ENCODE data around the gene GLP2R.

GLP2R gene

GRCh38 chr17:9893411-9894012, 67.8 kb downstream of the GLP2R start:
- no peak for FAIRE-seq
- no peak for DNase-seq (ENCODE audit: extremely low spot score, insufficient read length, low read depth)

DNA sequence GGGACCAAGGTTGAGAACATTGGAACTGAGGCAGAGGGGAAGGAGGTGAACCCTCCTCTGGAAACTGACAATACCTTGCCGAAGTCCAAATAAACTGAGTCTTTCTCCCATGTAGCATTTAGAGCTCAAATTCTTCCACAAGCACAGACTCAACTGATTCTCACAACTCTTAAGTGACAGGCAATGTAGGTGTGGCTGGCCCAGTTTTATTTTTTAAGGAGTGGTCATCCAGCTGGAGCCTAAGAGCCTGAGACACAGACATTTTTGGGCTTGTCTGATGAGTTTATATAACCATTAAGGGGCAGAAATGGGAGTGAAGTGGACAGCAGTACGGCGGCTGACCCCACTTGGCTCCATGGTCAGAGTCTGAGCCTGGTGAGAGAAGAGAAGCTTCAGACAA, 68.5 kb downstream of the GLP2R start:
- FAIRE-seq (no peak), DNase-seq (ENCODE audit: extremely low spot score, insufficient read length, low read depth) (no peak)

DNA sequence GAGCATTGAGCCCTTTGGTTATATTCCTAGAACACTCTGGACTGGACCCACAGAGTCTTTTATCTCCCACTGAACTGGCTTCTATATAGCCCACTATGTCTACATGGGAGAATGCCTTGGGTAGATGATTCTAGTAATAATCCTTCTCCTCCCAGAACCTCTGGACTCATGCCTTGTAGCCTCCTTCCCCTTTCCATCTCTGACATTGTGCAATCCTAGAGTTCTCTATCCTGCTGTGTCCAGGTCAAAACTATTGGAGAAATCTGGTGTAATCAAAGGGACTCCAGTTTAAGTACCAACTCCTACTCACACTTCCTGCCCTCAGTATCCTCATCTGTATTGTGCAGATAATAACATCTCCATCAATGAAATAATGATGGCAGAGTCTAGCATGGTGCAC, 70.2 kb downstream of the GLP2R start:
- FAIRE-seq (no peak), DNase-seq (ENCODE audit: extremely low spot score, insufficient read length, low read depth) (no peak)

GRCh38 chr17:9897372-9897968, 71.7 kb downstream of the GLP2R start:
- no peak for FAIRE-seq
- DNase-seq (ENCODE audit: extremely low spot score, insufficient read length, low read depth), result no peak

DNA sequence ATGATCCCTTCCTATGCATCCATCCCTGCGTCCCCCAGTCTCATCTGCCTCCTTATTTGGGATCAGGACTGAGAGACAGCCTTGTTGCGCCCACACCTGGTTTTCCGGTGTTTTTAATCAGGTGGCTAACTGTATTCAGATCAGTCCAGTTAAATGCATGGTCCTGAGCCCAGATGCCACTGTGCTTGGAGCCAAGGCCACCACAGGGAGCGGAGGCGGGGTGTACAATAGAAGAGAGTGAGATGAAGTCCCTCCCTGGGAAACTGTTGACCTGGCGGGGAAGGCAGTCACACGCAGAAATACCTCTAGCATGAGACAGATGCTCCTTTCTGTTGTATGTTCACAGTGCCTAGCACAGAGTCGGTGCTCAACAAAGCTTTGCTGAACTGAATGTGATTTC, 73.1 kb downstream of the GLP2R start:
- DNase-seq (ENCODE audit: extremely low spot score, insufficient read length, low read depth) (no peak), FAIRE-seq (no peak)

DNA sequence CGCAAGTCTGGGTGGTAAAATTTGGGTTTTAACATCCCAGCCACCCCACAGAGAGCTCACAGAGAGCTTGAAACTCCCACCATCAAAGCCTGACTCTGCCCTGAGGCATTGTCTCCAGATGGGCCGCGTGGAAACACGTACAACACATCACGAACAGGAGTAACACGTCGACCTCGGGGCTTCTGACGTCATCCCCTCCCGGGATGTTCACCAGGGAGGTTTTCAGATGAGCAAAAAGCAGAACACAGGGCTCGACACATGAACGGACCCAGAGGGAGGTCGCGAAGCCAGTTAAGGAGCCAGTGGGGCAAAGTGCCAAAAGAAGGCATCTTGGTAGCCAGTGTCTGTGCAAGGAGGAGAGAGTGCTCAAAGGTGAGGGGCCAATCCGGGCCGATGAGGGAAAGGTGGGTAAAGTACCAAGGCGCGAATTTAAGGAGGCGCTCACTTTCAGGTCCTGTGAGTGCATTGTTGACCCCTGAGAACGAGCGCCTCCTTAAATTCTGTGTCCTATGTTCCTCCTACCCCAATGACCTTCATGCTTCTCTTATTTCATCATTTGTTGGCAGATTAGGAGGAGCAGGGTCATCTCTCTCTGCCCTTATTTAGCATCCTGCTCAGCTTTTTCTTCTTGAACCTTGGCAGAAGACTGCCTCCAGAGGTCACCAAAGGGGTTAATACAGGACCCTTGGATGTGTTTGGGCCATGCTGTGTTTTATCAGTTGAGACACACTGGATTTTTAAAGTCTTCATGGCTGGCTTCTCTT, 73.7 kb downstream of the GLP2R start:
- DNase-seq (ENCODE audit: extremely low spot score, insufficient read length, low read depth), result no peak
- FAIRE-seq, result no peak

DNA sequence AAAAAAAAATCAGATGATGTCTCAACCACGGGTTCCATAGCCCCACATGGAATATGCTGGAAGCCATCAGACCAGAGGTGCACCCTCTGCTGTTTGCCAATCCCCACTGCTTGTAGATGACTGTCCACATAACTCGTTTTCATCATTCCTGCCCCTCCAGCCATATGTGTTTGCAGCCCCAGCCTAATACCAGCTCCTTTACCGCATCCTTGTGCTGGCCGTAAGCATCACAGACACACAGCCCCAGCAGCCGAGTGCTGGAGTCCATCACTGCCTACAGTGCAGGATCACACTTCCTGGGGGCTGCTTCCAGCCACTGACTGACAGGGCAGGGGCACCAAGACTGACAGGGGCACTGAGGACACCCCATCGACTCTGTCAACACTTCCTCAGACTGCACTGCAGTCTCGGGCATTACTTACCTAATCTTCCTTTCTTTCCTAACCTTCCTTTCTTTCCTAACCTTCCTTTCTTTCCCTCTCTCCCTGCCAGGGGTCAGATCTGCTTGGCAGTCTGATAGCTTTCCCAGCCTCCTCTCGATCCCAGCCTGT, 74.4 kb downstream of the GLP2R start:
- DNase-seq (ENCODE audit: extremely low spot score, insufficient read length, low read depth), result no peak
- no peak for FAIRE-seq

- FAIRE-seq (no peak), DNase-seq (ENCODE audit: extremely low spot score, insufficient read length, low read depth) (no peak)
Observed at GRCh38 chr17:9900784-9901183, 75.1 kb downstream of the GLP2R start.

DNA sequence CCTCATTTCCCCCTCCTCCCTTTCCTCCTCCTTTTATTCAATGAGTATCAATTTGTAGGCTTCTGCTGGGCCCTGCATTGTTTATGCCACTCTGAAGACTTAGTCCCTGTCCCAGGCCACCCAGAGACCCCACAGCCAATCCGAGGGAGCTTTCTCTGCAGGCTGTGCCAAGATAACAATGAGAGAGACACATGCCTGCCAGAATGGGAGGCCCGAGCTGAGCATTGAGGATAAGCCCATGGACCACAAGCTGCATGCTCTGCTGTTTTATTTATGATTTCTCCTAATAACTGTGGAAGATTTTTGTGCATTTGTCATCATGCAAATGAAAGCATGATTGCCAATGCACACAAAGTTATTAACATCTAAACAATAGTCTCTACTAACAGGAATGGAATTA, 76.4 kb downstream of the GLP2R start:
- FAIRE-seq, result no peak
- no peak for DNase-seq (ENCODE audit: extremely low spot score, insufficient read length, low read depth)

DNA sequence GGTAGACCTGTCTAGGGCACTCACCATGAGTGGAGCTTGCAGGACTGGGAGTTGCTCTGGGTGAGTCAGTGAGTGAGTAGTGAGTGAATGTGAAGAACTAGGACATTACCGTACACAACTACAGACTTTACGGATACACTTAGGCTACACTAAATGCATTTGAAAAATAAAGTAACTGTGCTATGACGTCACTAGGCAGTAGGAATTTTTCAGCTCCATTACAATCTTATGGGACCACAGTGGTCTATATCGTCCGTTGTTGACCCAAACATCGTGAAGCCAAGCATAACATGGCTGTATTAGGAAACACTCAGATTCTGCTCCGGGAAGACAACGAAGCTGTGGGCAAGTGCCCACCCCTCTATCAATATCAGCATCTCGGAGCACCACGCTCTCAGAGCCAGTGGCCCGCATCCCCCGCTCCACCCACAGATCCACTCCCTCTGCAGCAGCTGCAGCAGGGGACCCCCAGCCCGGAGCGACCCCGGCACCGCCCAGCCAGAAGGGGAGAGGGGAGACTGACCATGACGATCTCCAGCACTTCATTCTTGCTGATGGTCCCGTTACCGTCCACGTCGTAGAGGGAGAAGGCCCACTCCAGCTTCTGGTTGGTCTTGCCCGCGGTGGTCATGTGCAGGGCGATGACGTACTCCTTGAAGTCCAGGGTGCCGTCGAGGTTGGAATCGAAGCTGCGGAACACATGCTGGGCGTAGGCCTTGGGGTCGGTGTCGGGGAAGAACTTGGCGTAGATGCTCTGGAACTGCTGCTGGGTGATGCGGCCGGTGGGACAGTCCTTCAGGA, 78.8 kb downstream of the GLP2R start:
- DNase-seq (ENCODE audit: extremely low spot score, insufficient read length, low read depth), result no peak
- FAIRE-seq, result no peak

DNA sequence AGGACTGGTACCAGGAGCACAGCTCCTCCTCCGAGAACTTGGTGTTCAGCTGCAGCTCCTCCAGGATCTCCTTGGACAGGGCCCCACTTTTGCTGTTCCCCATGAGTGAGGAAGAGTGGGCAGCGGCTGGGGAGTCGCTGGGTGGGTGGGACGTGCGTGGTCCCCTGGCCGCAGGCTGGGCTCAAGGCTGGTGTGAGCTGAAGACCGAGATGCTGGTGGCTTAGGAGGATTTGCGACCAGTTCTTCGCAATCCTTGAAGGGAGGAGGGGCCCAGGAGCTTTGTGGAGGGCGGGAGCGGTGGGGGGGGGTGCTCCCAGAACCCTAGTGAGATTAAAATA, 79.3 kb downstream of the GLP2R start, which contains the start of gene RCVRN:
TSS of gene RCVRN (minus strand) at position 194 of the 338 bp plus-strand sequence. CDS start at position 103, 91 bp downstream.
- no peak for DNase-seq (ENCODE audit: extremely low spot score, insufficient read length, low read depth)
- no peak for FAIRE-seq

- DNase-seq (ENCODE audit: extremely low spot score, insufficient read length, low read depth) (peak; percentile 58), FAIRE-seq (peak; percentile 80)
Observed at GRCh38 chr17:9905902-9906301, 80.2 kb downstream of the GLP2R start.

DNA sequence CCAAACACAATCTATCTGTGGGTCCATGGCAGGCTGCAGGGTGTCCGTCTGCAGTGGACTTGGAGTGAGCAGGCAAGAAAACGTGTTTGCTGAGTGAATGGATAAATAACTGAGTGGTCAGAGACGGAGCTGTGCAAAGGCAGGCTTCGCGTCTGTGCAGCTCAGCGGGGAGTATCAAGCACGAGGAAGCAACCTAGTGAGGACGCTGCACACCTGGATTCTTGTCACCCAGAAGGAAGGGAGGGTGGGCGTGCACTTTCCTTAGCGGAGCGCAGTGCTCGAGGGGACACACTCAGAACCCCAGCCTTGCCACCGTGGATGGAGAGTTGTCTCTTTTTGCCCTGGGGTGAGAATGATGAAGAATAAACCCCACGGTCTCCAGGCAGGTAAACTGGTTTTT, 80.9 kb downstream of the GLP2R start:
- no peak for FAIRE-seq

DNA sequence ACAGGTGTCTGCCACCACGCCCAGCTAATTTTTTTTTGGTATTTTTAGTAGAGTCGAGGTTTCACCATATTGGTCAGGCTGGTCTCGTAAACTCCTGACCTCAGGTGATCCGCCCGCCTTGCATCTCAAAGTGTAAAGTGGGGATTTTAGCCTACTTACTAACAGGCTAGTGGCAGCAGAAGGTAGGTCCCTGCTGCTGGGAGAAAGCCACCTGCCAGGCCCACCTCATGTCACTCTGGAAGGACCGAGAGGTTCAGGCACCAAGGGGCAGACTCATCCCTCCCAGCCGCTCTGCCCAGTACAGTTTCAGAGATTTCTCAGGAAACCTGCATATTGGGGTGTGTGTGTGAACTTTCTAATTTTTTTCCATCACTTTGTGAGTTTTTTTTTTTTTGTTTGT, 81.4 kb downstream of the GLP2R start:
- FAIRE-seq, result no peak
- no peak for DNase-seq (ENCODE audit: extremely low spot score, insufficient read length, low read depth)

More for the DNA sequence above, 80.9 kb downstream of the GLP2R start:
- DNase-seq (ENCODE audit: extremely low spot score, insufficient read length, low read depth), result no peak

DNA sequence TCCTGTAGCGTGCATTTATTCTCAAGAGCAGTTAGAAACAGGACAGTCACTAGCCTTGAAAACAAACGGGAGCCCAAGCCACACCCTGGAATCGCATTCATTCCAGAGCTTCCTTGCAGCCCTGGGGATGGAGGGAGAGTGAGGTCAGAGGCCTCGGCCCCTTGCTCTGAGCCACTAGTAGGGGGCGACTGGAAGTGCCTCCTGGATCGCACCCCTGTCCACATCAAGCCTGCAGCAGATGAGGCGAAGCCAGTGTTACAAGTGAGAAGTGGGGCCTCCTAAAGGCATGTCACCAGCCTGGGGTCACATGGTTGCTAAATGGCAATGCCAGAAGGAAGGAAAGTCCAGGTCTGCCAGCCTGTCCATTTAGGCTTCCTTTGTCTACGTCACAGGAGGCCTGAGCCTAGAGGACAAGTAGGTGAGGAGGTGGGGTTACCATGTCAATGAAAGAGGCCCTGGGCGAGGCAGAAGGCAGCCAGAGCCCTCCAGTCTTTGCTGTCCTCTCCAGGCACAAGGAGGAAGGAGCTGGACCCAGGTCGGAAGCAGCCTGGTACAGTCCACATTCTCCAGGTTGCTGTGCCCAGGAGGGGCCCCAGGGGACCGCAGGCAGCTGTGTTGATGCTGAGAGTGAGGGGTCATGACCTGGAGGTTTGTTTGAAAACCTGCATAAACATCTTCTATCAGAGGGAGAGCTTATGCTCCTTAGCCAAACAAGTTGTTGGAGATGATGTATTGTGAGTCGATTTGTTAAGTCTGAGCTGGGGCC, 82.3 kb downstream of the GLP2R start:
- FAIRE-seq (no peak), DNase-seq (ENCODE audit: extremely low spot score, insufficient read length, low read depth) (no peak)

- no peak for FAIRE-seq
- DNase-seq (ENCODE audit: extremely low spot score, insufficient read length, low read depth), result no peak
Observed at GRCh38 chr17:9908649-9909042, 82.9 kb downstream of the GLP2R start.

GRCh38 chr17:9911089-9911488, 85.4 kb downstream of the GLP2R start:
- FAIRE-seq, result no peak
- no peak for DNase-seq (ENCODE audit: extremely low spot score, insufficient read length, low read depth)

- no peak for FAIRE-seq
- no peak for DNase-seq (ENCODE audit: extremely low spot score, insufficient read length, low read depth)
Observed at GRCh38 chr17:9912121-9913099, 86.7 kb downstream of the GLP2R start.

DNA sequence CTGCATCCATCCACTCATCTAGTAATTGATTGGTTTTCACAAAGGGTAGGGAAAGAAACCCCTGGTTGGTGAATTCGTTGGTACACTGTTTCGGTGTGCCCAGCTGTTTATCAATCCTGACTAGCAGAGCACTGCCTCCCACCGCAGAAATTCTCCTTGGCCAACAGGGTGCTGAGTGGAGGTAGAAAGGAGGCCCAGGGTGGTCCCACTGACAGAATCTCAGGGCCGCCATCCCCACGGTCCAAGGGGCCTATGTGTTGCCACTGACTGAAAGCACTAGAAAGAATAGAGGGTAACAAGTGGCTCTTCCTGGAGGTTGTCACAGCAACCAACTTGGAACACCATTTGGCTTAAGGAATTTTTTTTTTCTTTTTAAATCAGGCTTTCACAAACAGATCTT, 87.8 kb downstream of the GLP2R start:
- DNase-seq (ENCODE audit: extremely low spot score, insufficient read length, low read depth), result no peak
- FAIRE-seq, result no peak

Data from GM18507 (cell line).